H1 (cell line): ENCODE results near the gene TEAD1. TPM values are rescaled to one million over a fixed set of nuclear protein-coding genes. Genes with fewer than 3 reads are reported as not detected.

Source experiments
- CTCF ChIA-PET: fragments of 300-600 bp; sonication (Branson Sonifier 250); formaldehyde crosslinking; loops from one replicate; lab custom pipeline; 2021; ENCODE audit not compliant: partially characterized antibody; lab: Charles Lee
- POLR2A ChIA-PET: fragments of 300-600 bp; sonication (Branson Sonifier 250); formaldehyde crosslinking; loops from one replicate; lab custom pipeline; 2021; ENCODE audit warnings: inconsistent platforms; ENCODE audit not compliant: partially characterized antibody; lab: Charles Lee
- DNase-seq, 2 experiments: peaks; one replicate each; pipeline versions ENCODE4 v3.0.0 to v3.0.0-alpha.2; 2010 to 2022; ENCODE audit warnings: low spot score in 2 of 2, low read depth in 1 of 2, mixed read lengths in 1 of 2
- FAIRE-seq: peaks from 2 replicates; lab custom pipeline; 2011; peaks lifted over from hg19 to GRCh38; lab: Jason Lieb, UNC
- H2AFZ ChIP-seq: 2 replicates; pipeline ENCODE4 v1.8.1; 2012; ENCODE audit warnings: low read length, inconsistent platforms
- H2AK5ac ChIP-seq: 2 replicates; pipeline ENCODE4 v1.6.1; 2013; ENCODE audit warnings: low read depth, low read length
- H2BK120ac ChIP-seq: replicated peaks from 2 replicates; pipeline ENCODE3; 2013; ENCODE audit warnings: low read depth, low read length, inconsistent platforms
- H2BK12ac ChIP-seq: 2 replicates; pipeline ENCODE4 v1.6.1; 2013; ENCODE audit warnings: low read depth, low read length
- H2BK15ac ChIP-seq: 2 replicates; pipeline ENCODE4 v1.6.1; 2013; ENCODE audit warnings: low read length
- H2BK20ac ChIP-seq: 2 replicates; pipeline ENCODE4 v1.6.1; 2013; ENCODE audit warnings: low read length
- H2BK5ac ChIP-seq: 2 replicates; pipeline ENCODE4 v1.6.1; 2013; ENCODE audit warnings: low read depth, low read length
- H3K14ac ChIP-seq: 2 replicates; pipeline ENCODE4 v1.6.1; 2013; ENCODE audit warnings: inconsistent platforms; ENCODE audit not compliant: insufficient read length
- H3K18ac ChIP-seq: 2 replicates; pipeline ENCODE4 v1.6.1; 2013; ENCODE audit warnings: low read length; ENCODE audit errors: extremely low read depth
- H3K23ac ChIP-seq: 2 replicates; pipeline ENCODE4 v1.6.1; 2013; ENCODE audit warnings: inconsistent platforms; ENCODE audit not compliant: insufficient read length
- H3K23me2 ChIP-seq: 2 replicates; pipeline ENCODE4 v1.6.1; 2013; ENCODE audit warnings: low read depth, low read length
- H3K27ac ChIP-seq: 2 replicates; pipeline ENCODE4 v1.6.1; 2011; ENCODE audit warnings: low read depth, low read length, inconsistent platforms
- H3K27me3 ChIP-seq, 4 experiments: replicated peaks in 1 of 4; 1 replicate in 1 of 4; 2 replicates in 3 of 4; pipeline versions ENCODE4 v1.6.1 to v1.8.1; 2011 to 2013; ENCODE audit warnings: low read length in 3 of 4, mild to moderate bottlenecking in 3 of 4, inconsistent platforms in 2 of 4, mixed read lengths in 2 of 4, moderate library complexity in 1 of 4; ENCODE audit not compliant: control insufficient read depth in 3 of 4, insufficient read depth in 3 of 4; ENCODE audit errors: extremely low read depth in 1 of 4
- H3K36me3 ChIP-seq, 4 experiments: 2 replicates each; pipeline versions ENCODE4 v1.6.1 to v1.8.1; 2011 to 2013; ENCODE audit warnings: mild to moderate bottlenecking in 4 of 4, low read length in 3 of 4, moderate library complexity in 2 of 4, control low read depth in 1 of 4, inconsistent platforms in 1 of 4; ENCODE audit not compliant: insufficient read depth in 4 of 4, control insufficient read depth in 2 of 4
- H3K4ac ChIP-seq: replicated peaks from 2 replicates; pipeline ENCODE3; 2013; ENCODE audit warnings: low read length, low read depth, mixed read lengths, inconsistent platforms; ENCODE audit not compliant: insufficient read length
- H3K4me1 ChIP-seq, 4 experiments: replicated peaks in 1 of 4; 1 replicate in 1 of 4; 2 replicates in 3 of 4; pipeline versions ENCODE4 v1.6.1 to v1.8.1; 2011 to 2013; ENCODE audit warnings: low read length in 3 of 4, inconsistent platforms in 2 of 4, mixed read lengths in 1 of 4; ENCODE audit not compliant: insufficient read depth in 4 of 4, control insufficient read depth in 3 of 4
- H3K4me2 ChIP-seq, 2 experiments: 2 replicates each; pipeline versions ENCODE4 v1.6.1 to v1.8.1; 2011 to 2013; ENCODE audit warnings: low read depth in 2 of 2, low read length in 2 of 2, control low read depth in 1 of 2, inconsistent platforms in 1 of 2, mild to moderate bottlenecking in 1 of 2; ENCODE audit not compliant: insufficient read depth in 1 of 2
- H3K4me3 ChIP-seq, 4 experiments: fragments of 200-600, 300-600 bp in 1 of 4; sonication (generic), shearing (Covaris generic), sonication (Bioruptor Twin) in 1 of 4; 2 replicates each; pipeline versions ENCODE4 v1.5.1 to v1.8.1; 2011 to 2016; ENCODE audit warnings: low read length in 4 of 4, low read depth in 3 of 4, control low read depth in 2 of 4, inconsistent platforms in 2 of 4, mild to moderate bottlenecking in 2 of 4, mixed read lengths in 1 of 4, moderate library complexity in 1 of 4; ENCODE audit not compliant: insufficient read depth in 2 of 4; ENCODE audit errors: extremely low read depth in 1 of 4
- H3K56ac ChIP-seq: replicated peaks from 2 replicates; pipeline ENCODE3; 2013; ENCODE audit warnings: low read depth, mild to moderate bottlenecking, mixed read lengths, low read length, inconsistent platforms; ENCODE audit not compliant: insufficient read length
- H3K79me1 ChIP-seq: 2 replicates; pipeline ENCODE4 v1.6.1; 2013; ENCODE audit warnings: low read depth, low read length, control low read depth
- H3K79me2 ChIP-seq, 2 experiments: 2 replicates each; pipeline versions ENCODE4 v1.6.1 to v1.8.1; 2012 to 2013; ENCODE audit warnings: low read length in 2 of 2, mild to moderate bottlenecking in 2 of 2, inconsistent platforms in 1 of 2; ENCODE audit not compliant: insufficient read depth in 2 of 2, control insufficient read depth in 1 of 2
- H3K9ac ChIP-seq, 4 experiments: replicated peaks in 1 of 4; 1 replicate in 1 of 4; 2 replicates in 3 of 4; pipeline versions ENCODE4 v1.6.1 to v1.8.1; 2011 to 2013; ENCODE audit warnings: low read depth in 3 of 4, low read length in 3 of 4, control low read depth in 2 of 4, mild to moderate bottlenecking in 2 of 4, moderate library complexity in 2 of 4, inconsistent platforms in 1 of 4; ENCODE audit errors: extremely low read depth in 1 of 4
- H3K9me3 ChIP-seq, 2 experiments: 2 replicates each; pipeline versions ENCODE4 v1.6.1 to v1.8.1; 2012 to 2013; ENCODE audit warnings: mild to moderate bottlenecking in 2 of 2, moderate library complexity in 2 of 2, control low read depth in 1 of 2, inconsistent platforms in 1 of 2, low read depth in 1 of 2, low read length in 1 of 2, mixed read lengths in 1 of 2; ENCODE audit not compliant: insufficient read depth in 2 of 2
- H4K20me1 ChIP-seq, 2 experiments: replicated peaks in 1 of 2; 2 replicates each; pipeline versions ENCODE3 to v1.8.1; 2011 to 2013; ENCODE audit warnings: inconsistent platforms in 2 of 2, low read length in 2 of 2, mild to moderate bottlenecking in 1 of 2; ENCODE audit not compliant: insufficient read depth in 2 of 2, control insufficient read depth in 1 of 2
- H4K5ac ChIP-seq: 2 replicates; pipeline ENCODE4 v1.6.1; 2013; ENCODE audit warnings: low read length, low read depth, mixed read lengths, inconsistent platforms; ENCODE audit not compliant: insufficient read length
- H4K8ac ChIP-seq: 2 replicates; pipeline ENCODE4 v1.8.0; 2013; ENCODE audit warnings: mild to moderate bottlenecking, moderate library complexity, low read length, inconsistent platforms; ENCODE audit not compliant: insufficient read depth; ENCODE audit errors: extremely low read depth
- H4K91ac ChIP-seq: replicated peaks from 2 replicates; pipeline ENCODE3; 2013; ENCODE audit warnings: low read length, mixed read lengths, inconsistent platforms; ENCODE audit not compliant: insufficient read length
- NANOG ChIP-seq: IDR thresholded peaks from 2 replicates; pipeline ENCODE4 v1.6.1; 2011; ENCODE audit warnings: low read length, low read depth, mild to moderate bottlenecking, inconsistent platforms; ENCODE audit not compliant: insufficient read depth, poor library complexity, severe bottlenecking
- SIN3A ChIP-seq, 2 experiments: IDR thresholded peaks in 1 of 2; conservative IDR thresholded peaks in 1 of 2; 2 replicates each; pipeline ENCODE4 v1.6.1; 2011 to 2012; ENCODE audit warnings: low read length in 2 of 2, improper control_type of control experiment in 1 of 2, low read depth in 1 of 2, mild to moderate bottlenecking in 1 of 2
- TCF12 ChIP-seq: IDR thresholded peaks from 2 replicates; pipeline ENCODE4 v1.6.1; 2011; ENCODE audit warnings: low read depth, mild to moderate bottlenecking, low read length
- WGBS, 2 experiments: shearing (Covaris generic) in 1 of 2; methylation state at CpG; one replicate each; pipeline versions ENCODE4 v1.1.6 to v1.1.7; 2013 to 2015; ENCODE audit warnings: low lambda C conversion rate in 2 of 2, mixed read lengths in 2 of 2, inconsistent platforms in 1 of 2, low coverage in 1 of 2, missing lambda C conversion rate in 1 of 2; ENCODE audit not compliant: insufficient replicate concordance in 2 of 2, insufficient coverage in 1 of 2, insufficient read length in 1 of 2; ENCODE audit errors: extremely low coverage in 1 of 2, missing lambda C conversion rate in 1 of 2; 5-methylcytosine and 5-hydroxymethylcytosine counted together
- polyA plus RNA-seq, 7 experiments: library from polyadenylated mRNA; depleted of rRNA in 3 of 7; stranded (reverse) in 5 of 7; unstranded in 2 of 7; fragments of >200 nt in 5 of 7; fragments of 200-250 nt in 2 of 7; gene quantifications; 1 replicate in 5 of 7; 2 replicates in 1 of 7; 4 replicates in 1 of 7; pipeline versions ENCODE4 v1.2.1 to v1.2.3, GENCODE V29; 2011 to 2013; ENCODE audit warnings: missing spikeins in 2 of 7, mixed read lengths in 2 of 7
- total RNA-seq: library from RNA; stranded (reverse); fragmentation: NEBNext Ultra II Directional; extraction: Animal tissue kit (Norgen Biotek cat#: 25700); gene quantifications from 2 replicates; pipeline ENCODE4 v1.2.1, GENCODE V29; 2021

Gene TEAD1
- total and polyA plus RNA-seq, 2 of the 8 experiments (the other 6 are each of a cell fraction or from before 2014, with no cell fraction given), result 15.6 to 67.4 TPM

GRCh38 chr11:12785901-12786300, 111.7 kb downstream of the TEAD1 start:
- CTCF ChIA-PET, result interaction anchor here (0.6 to 1.0 kb wide), 3 partner anchors 8 to 249 kb away, joined by 3 to 4 read pairs (median 3); no protein-coding TSS in a partner anchor
- H4K20me1 ChIP-seq, result peaks cover 2 to 6% of the 10 kb centered on the region in 2 experiments
- H3K4ac ChIP-seq, result no peak overlapping the region
- H2BK20ac ChIP-seq, result no peak overlapping the region
- no peaks in the 10 kb centered on the region for H3K36me3 ChIP-seq
- no peak overlapping the region for H2AFZ ChIP-seq
- peaks cover 3% of the 10 kb centered on the region for H3K79me1 ChIP-seq
- H4K91ac ChIP-seq, result no peak overlapping the region
- H3K23ac ChIP-seq, result no peak overlapping the region
- H3K14ac ChIP-seq, result no peak overlapping the region
- no peak overlapping the region for H2BK12ac ChIP-seq
- H2BK5ac ChIP-seq, result no peak overlapping the region
- H4K8ac ChIP-seq, result no peak overlapping the region
- POLR2A ChIA-PET, result no interaction called here
- H2BK15ac ChIP-seq, result no peak overlapping the region
- H4K5ac ChIP-seq, result no peak overlapping the region
- H3K9me3 ChIP-seq, result no peaks in the 10 kb centered on the region
- no peak for DNase-seq
- H3K27me3 ChIP-seq, result no peaks in the 10 kb centered on the region
- TF ChIP-seq TCF12 (no peak), NANOG (no peak), SIN3A (conservative IDR thresholded peaks at IDR 0.05 in 1 of 2, IDR thresholded peaks at IDR 0.05 in 1 of 2; ENCODE audit: low read depth in 1 of 2, low read length in 2 of 2) (no peak)
- H3K56ac ChIP-seq, result no peak overlapping the region
- H3K4me1 ChIP-seq, result peaks cover 4 to 19% (median 12%) of the 10 kb centered on the region in 4 experiments
- H3K79me2 ChIP-seq, result peaks cover 0 to 62% of the 10 kb centered on the region in 2 experiments; a peak in 2 of 4 replicates
- no peak overlapping the region for H2BK120ac ChIP-seq
- no peak overlapping the region for H3K4me2 ChIP-seq
- FAIRE-seq, result no peak
- no peak overlapping the region for H3K27ac ChIP-seq
- no peaks in the 10 kb centered on the region for H3K23me2 ChIP-seq
- H3K4me3 ChIP-seq, result no peak overlapping the region
- 87% methylated on average over 5 of the region's 5 CpGs; no CpG with 5 or more reads in 1 of the 2 experiments for WGBS, 2 experiments
- no peak overlapping the region for H3K18ac ChIP-seq
- H2AK5ac ChIP-seq, result no peak overlapping the region
- H3K9ac ChIP-seq, result no peak overlapping the region
